ENCODE results near the gene PEF1.
A peak's percentile ranks its signal among the peaks of the same experiment; 100 is the strongest.

The PEF1 gene

DNA sequence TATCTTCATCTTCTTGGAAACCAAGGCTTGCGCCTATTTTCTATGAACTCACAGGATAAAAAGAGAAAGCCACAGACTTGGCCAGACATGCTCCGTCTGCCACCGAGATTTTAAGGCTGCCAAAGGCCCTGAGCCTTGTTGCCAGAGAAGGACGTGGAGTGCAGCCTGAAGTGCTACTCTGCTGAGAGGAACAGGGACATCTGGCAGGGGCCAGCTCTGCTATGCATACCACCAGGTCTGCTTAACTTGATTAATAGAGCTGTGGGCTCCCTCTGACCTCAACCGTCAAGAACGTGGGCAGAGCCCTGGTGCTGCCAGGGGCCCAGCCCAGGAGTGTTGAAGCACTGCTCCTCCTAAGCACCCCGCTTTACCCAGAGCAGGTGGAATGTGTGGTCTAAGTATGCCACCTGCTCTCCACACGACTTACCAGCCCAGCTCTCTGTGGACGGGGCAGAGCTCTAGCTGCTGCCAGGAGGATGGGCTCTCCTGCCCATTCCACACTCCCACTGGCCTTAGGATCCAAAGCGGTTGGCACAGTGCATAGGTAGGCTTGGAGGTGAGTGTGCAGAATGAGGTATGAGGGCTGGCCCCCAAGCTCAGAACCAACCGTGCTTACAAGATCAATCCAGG is 16.6 kb downstream of the PEF1 start:
- DNase-seq (ENCODE audit: low spot score), result no peak

DNA sequence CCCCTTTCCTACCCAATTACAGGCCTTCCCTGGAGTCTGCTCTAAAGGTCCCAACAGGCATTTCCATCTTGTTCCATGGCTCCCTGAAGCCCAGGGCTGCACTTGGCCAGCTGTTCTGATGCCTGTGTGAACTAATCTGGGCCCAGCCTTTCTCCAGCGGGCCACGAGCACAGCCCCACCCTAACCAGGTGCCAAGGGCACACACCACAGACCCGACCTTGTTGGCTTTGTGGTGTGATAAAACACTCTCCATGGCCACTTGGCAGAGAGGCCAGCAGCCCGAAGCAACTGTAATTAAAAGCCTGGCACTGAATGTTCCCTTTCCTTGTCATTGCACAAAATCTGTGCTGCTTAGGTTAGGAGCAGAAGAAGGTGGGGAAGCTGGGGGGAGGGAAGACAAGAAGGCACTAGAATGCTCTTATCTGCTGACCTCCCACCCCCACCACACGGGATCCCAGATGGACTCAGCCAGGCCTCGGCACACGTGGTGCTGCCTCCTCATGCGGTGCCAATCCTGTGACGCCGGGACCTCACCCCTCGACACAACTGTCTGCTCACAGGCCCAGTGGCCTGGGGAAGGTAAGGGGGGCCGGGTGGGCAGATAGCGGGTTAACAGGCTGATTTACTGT is 17.3 kb downstream of the PEF1 start:
- DNase-seq (ENCODE audit: low spot score), result no peak

DNA sequence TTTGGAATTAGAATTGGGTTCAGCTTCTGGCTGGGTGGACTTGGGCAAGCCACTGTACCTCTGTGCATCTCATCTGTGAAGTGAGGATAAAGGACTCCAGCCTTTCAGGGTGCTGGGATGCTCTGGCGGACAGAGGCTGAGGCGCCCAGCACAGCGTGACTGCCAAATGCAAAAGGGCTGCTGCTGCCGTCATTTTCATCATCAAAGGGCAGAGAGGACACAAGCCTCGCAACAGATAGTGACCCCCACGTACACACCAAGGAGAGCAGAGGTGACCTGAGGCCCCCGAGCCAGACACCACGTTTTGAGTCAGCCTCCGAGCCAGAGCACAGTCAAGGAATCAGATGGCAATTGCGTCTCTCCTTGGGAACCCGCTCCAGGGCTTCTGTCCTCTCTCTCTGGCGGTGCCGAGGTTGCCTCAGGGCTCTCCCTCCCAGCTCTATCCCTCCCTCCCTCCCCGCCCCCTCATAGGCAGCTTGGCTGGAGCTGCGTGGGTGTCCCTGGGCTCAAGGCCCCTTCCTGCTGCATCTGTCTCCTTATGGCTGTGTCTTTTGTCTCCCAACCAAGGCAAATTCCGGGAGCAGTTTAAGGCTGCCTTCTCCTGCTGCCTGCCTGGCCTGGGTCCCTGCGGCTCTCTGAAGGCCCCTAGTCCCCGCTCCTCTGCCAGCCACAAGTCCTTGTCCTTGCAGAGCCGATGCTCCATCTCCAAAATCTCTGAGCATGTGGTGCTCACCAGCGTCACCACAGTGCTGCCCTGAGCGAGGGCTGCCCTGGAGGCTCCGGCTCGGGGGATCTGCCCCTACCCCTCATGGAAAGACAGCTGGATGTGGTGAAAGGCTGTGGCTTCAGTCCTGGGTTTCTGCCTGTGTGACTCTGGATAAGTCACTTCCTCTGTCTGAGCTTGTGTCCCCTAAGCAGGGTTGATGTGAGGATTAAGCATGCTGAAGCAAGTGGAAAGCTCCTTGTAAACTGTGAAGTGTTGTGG is 18.2 kb downstream of the PEF1 start:
- DNase-seq (ENCODE audit: low spot score), result no peak

- DNase-seq (ENCODE audit: low spot score), result no peak
Measured at GRCh38 chr1:31625561-31626222, 19.0 kb downstream of the PEF1 start.

DNA sequence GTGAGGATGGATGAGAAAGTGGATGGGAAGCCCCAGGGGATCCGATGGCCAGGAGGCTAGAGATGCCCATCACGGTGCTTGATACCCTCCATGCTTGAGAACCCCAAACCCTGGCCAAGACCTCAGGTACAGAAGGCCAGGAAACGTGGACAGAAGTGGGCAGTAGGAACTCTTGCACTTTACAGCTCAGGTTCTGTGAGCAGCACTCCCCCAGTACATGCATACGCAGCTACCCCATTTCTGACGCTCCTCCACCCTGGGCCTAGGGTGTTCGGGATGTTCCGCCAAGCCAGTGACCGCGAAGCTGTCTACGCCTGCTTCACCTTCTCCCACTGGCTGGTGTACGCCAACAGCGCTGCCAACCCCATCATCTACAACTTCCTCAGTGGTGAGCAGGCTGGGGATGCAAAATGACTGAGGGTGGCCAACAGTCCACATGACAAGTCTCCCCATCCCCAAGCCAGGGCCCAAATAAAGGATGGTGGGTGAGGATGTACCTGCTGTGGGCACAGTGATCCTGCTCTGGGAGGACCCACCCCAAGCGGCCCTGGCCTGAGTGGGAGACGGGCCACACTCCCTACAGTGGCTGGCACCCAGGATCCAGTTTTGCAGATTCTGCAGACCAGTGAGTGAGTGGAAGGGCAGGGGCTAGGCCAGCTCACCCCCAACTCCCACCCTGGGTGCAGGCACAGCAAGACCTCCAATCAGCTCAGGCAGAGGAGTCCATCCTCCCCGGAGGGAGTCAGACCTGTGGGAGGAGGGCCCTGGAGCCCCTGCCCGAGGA is 19.8 kb downstream of the PEF1 start:
- DNase-seq (ENCODE audit: low spot score), result no peak

GRCh38 chr1:31624309-31624708 is 20.4 kb downstream of the PEF1 start:
- no peak for DNase-seq (ENCODE audit: low spot score)

DNA sequence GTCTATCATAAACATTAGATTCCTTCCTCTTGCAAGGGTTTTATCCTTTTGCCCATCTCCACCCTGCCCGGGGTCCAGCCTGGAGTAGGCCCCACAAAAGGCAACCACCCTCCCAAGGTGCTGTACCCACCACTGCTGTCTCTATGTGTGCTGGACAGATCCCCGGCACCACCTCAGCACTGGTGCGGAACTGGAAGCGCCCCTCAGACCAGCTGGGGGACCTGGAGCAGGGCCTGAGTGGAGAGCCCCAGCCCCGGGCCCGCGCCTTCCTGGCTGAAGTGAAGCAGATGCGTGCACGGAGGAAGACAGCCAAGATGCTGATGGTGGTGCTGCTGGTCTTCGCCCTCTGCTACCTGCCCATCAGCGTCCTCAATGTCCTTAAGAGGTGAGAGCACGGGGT is 21.3 kb downstream of the PEF1 start:
- no peak for DNase-seq (ENCODE audit: low spot score)

GRCh38 chr1:31621847-31622730 is 22.6 kb downstream of the PEF1 start:
- no peak for DNase-seq (ENCODE audit: low spot score)

GRCh38 chr1:31621498-31621820 is 23.2 kb downstream of the PEF1 start:
- no peak for DNase-seq (ENCODE audit: low spot score)

- DNase-seq (ENCODE audit: low spot score), result no peak
Measured at GRCh38 chr1:31620631-31621497, 23.8 kb downstream of the PEF1 start.

DNA sequence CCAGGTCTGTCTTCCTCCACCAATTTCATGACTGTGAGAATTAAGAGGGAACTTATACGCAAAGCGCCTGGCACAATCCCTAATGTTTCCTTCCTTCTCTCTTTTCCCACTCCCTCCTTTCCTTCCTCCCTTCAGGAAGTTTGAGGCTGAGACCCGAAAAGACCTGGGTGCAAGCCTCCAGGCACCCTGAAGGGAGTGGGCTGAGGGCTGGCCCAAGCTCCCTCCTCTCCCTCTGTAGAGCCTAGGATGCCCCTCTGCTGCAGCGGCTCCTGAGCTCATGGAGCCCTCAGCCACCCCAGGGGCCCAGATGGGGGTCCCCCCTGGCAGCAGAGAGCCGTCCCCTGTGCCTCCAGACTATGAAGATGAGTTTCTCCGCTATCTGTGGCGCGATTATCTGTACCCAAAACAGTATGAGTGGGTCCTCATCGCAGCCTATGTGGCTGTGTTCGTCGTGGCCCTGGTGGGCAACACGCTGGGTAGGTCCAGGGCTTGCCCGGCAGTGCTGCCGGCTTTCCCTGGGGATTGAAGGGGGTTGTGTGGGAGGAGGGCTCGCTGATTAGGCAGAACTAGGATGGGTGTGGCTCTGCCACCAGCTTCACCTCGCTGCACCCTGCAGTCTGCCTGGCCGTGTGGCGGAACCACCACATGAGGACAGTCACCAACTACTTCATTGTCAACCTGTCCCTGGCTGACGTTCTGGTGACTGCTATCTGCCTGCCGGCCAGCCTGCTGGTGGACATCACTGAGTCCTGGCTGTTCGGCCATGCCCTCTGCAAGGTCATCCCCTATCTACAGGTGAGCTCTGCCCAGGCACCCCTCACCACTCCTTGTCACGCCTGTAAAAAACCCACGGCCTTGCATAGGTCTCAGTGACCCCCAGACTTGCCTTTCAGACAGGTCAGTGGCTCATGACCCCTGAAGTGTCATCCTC is 25.5 kb downstream of the PEF1 start:
- DNase-seq (ENCODE audit: low spot score), result no peak

GRCh38 chr1:31617916-31618746 is 26.5 kb downstream of the PEF1 start:
- DNase-seq (ENCODE audit: low spot score), result peak; percentile 19

- no peak for DNase-seq (ENCODE audit: low spot score)
Measured at GRCh38 chr1:31617218-31617915, 27.3 kb downstream of the PEF1 start, which contains the start of gene HCRTR1. HCRTR1 (plus strand) TSS chr1:31617689; CDS start chr1:31619193, 1,504 bp downstream.

DNA sequence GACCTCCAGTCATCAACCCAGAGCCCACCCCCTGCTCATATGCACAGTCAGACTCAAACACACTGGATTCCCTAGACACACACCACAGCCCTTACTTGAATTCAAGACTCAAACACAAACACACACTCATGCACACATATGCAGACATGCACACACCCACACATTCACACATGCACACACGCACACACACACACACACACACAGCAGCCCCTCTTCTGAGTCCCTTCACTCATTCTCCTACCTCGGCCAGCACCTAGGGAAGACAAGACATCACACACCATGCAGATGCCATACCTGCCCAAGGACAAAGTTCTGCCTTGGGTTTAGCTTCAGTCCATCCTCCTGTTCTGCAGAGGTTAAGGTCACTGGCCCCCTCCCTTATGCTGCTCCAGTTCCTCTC is 28.7 kb downstream of the PEF1 start:
- DNase-seq (ENCODE audit: low spot score), result no peak

DNA sequence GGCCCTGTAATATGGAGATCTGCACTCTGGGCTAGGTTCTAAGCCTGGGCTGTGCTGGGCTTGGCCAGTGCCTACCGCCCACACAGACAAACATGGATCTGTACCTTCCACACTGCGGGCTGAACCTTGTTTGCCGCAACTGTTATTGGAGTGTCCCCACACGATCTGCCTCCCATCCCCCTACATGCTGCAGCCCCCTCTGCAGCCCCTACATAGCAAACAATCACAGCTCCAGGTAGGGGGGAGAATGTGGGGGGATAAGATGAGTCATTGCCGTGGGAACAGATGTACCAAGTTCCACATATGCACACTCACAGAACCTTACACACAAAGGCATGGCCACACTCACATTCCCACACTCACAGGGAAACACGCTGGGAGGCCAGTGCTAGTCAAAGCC is 29.3 kb downstream of the PEF1 start:
- DNase-seq (ENCODE audit: low spot score), result no peak

- no peak for DNase-seq (ENCODE audit: low spot score)
Measured at GRCh38 chr1:31614414-31615005, 30.2 kb downstream of the PEF1 start.
